ENCODE measurements around the gene CSF3.

DNA sequence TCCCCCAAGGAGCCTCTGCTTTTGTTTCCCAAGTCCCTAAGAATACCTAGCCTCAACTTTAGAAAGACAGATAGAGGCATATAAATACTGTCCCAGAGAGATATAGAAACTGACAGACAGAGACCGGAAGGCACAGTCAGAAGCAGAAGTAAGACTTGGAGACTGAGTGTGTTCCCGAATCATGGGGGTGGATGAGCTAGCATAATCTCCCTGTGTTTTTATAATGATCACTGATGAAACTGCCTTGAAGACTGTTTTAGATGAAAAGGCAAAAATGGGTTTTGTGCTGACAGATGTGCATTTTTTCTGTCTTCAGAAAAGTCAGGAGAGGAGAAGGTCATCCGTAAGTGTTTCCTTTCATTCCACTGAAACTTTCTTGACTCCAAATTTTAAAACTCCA lies 43.0 kb upstream of the CSF3 start:
- TF ChIP-seq, protein P1, sequence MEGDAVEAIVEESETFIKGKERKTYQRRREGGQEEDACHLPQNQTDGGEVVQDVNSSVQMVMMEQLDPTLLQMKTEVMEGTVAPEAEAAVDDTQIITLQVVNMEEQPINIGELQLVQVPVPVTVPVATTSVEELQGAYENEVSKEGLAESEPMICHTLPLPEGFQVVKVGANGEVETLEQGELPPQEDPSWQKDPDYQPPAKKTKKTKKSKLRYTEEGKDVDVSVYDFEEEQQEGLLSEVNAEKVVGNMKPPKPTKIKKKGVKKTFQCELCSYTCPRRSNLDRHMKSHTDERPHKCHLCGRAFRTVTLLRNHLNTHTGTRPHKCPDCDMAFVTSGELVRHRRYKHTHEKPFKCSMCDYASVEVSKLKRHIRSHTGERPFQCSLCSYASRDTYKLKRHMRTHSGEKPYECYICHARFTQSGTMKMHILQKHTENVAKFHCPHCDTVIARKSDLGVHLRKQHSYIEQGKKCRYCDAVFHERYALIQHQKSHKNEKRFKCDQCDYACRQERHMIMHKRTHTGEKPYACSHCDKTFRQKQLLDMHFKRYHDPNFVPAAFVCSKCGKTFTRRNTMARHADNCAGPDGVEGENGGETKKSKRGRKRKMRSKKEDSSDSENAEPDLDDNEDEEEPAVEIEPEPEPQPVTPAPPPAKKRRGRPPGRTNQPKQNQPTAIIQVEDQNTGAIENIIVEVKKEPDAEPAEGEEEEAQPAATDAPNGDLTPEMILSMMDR (IDR thresholded peaks at IDR 0.05; ENCODE audit: insufficient read depth, low read length, poor library complexity, severe bottlenecking), result no peak
- no peak for TF ChIP-seq EZH2phosphoT487 (conservative IDR thresholded peaks at IDR 0.05; ENCODE audit: low read length)

Data from SU-DHL-6 (cell line).